HEK293 (cell line): ENCODE results near the gene TAGLN.
A peak's percentile ranks its signal among the peaks of the same experiment; 100 is the strongest.

Experiments
- CTCF ChIA-PET: fragments of 350-600 bp; formaldehyde crosslinking; extraction: SDS; loops from one replicate; lab custom pipeline; 2021; ENCODE audit warnings: antibody characterized with exemption; lab: Yijun Ruan, JAX
- POLR2A ChIA-PET: fragments of 300-600 bp; formaldehyde crosslinking; extraction: SDS; loops from one replicate; lab custom pipeline; 2020; ENCODE audit warnings: antibody characterized with exemption, inconsistent platforms; lab: Yijun Ruan, JAX
- H3K27ac ChIP-seq: fragments of 200-500 bp; sonication (Bioruptor generic); 2 replicates; pipeline ENCODE4 v1.5.1; 2014; ENCODE audit warnings: low read depth, low read length, control low read depth, inconsistent platforms; ENCODE audit errors: extremely low read depth
- H3K36me3 ChIP-seq, 2 experiments: fragments of 200-500 bp in 1 of 2; sonication (Bioruptor generic) in 1 of 2; 1 replicate in 1 of 2; 2 replicates in 1 of 2; pipeline ENCODE4 v1.5.1; 2014 to 2017; ENCODE audit warnings: inconsistent platforms in 2 of 2, low read length in 2 of 2; ENCODE audit not compliant: control insufficient read depth in 2 of 2, insufficient read depth in 1 of 2
- H3K4me1 ChIP-seq: fragments of 200-500 bp; sonication (Bioruptor generic); 2 replicates; pipeline ENCODE4 v1.5.1; 2014; ENCODE audit warnings: mild to moderate bottlenecking, low read length, inconsistent platforms; ENCODE audit not compliant: control insufficient read depth, insufficient read depth
- H3K4me3 ChIP-seq: 2 replicates; pipeline ENCODE4 v1.5.1; 2011; ENCODE audit warnings: low read depth, mild to moderate bottlenecking, control low read depth, low read length, moderate library complexity
- H3K9me3 ChIP-seq: fragments of 200-500 bp; sonication (Bioruptor generic); 2 replicates; pipeline ENCODE4 v1.5.1; 2014; ENCODE audit warnings: low read depth, low read length, inconsistent platforms; ENCODE audit not compliant: control insufficient read depth, insufficient read depth
- GLIS1 ChIP-seq: fragments of 450-650 bp; formaldehyde crosslinking; IDR thresholded peaks from 2 replicates; pipeline ENCODE4 v1.5.1; 2016; ENCODE audit warnings: missing biosample characterization, missing genetic modification characterization
- IKZF3 ChIP-seq: fragments of 450-650 bp; IDR thresholded peaks from 2 replicates; pipeline ENCODE4 v1.5.0; 2018; ENCODE audit warnings: missing biosample characterization, mild to moderate bottlenecking, missing genetic modification characterization, moderate library complexity
- KLF16 ChIP-seq: fragments of 450-650 bp; formaldehyde crosslinking; IDR thresholded peaks from 2 replicates; pipeline ENCODE4 v1.5.1; 2017; ENCODE audit warnings: missing biosample characterization, missing genetic modification characterization
- PRDM6 ChIP-seq: fragments of 450-650 bp; formaldehyde crosslinking; IDR thresholded peaks from 2 replicates; pipeline ENCODE4 v1.5.1; 2017; ENCODE audit warnings: missing biosample characterization, missing genetic modification characterization
- SP7 ChIP-seq: fragments of 450-650 bp; formaldehyde crosslinking; IDR thresholded peaks from 2 replicates; pipeline ENCODE4 v1.5.1; 2016; ENCODE audit warnings: missing biosample characterization, missing genetic modification characterization
- TRIM28 ChIP-seq: IDR thresholded peaks from 2 replicates; pipeline ENCODE4 v1.6.1; 2011; ENCODE audit warnings: low read length, control low read depth, borderline replicate concordance
- ZIC2 ChIP-seq: fragments of 450-650 bp; formaldehyde crosslinking; IDR thresholded peaks from 2 replicates; pipeline ENCODE4 v1.5.1; 2016; ENCODE audit warnings: missing biosample characterization, missing genetic modification characterization
- ZNF19 ChIP-seq: fragments of 450-650 bp; formaldehyde crosslinking; IDR thresholded peaks from 2 replicates; pipeline ENCODE4; 2016; ENCODE audit warnings: missing biosample characterization, missing genetic modification characterization, low read depth
- ZNF341 ChIP-seq: fragments of 450-650 bp; formaldehyde crosslinking; IDR thresholded peaks from 2 replicates; pipeline ENCODE4; 2016; ENCODE audit warnings: low read depth, missing biosample characterization, missing genetic modification characterization
- ZNF350 ChIP-seq: fragments of 450-650 bp; formaldehyde crosslinking; IDR thresholded peaks from 2 replicates; pipeline ENCODE4 v1.5.0; 2017; ENCODE audit warnings: missing biosample characterization, mild to moderate bottlenecking, missing genetic modification characterization
- ZNF426 ChIP-seq: fragments of 450-650 bp; formaldehyde crosslinking; IDR thresholded peaks from 2 replicates; pipeline ENCODE4 v1.5.1; 2017; ENCODE audit warnings: missing biosample characterization, missing genetic modification characterization, mild to moderate bottlenecking, inconsistent platforms, moderate library complexity
- ZNF654 ChIP-seq: fragments of 450-650 bp; formaldehyde crosslinking; IDR thresholded peaks from 2 replicates; pipeline ENCODE4 v1.5.1; 2016; ENCODE audit warnings: low read depth, missing biosample characterization, missing genetic modification characterization
- ZNF660 ChIP-seq: fragments of 450-650 bp; IDR thresholded peaks from 2 replicates; pipeline ENCODE4 v1.5.1; 2018; ENCODE audit warnings: missing biosample characterization, mild to moderate bottlenecking, missing genetic modification characterization
- ZNF677 ChIP-seq: fragments of 450-650 bp; IDR thresholded peaks from 2 replicates; pipeline ENCODE4 v1.5.0; 2018; ENCODE audit warnings: missing biosample characterization, mild to moderate bottlenecking, missing genetic modification characterization, moderate library complexity
- ZNF704 ChIP-seq: fragments of 450-650 bp; formaldehyde crosslinking; IDR thresholded peaks from 2 replicates; pipeline ENCODE4 v1.5.1; 2016; ENCODE audit warnings: missing biosample characterization, missing genetic modification characterization
- ZXDB ChIP-seq: fragments of 450-650 bp; formaldehyde crosslinking; IDR thresholded peaks from 2 replicates; pipeline ENCODE4 v1.5.1; 2016; ENCODE audit warnings: missing biosample characterization, missing genetic modification characterization

The TAGLN gene

DNA sequence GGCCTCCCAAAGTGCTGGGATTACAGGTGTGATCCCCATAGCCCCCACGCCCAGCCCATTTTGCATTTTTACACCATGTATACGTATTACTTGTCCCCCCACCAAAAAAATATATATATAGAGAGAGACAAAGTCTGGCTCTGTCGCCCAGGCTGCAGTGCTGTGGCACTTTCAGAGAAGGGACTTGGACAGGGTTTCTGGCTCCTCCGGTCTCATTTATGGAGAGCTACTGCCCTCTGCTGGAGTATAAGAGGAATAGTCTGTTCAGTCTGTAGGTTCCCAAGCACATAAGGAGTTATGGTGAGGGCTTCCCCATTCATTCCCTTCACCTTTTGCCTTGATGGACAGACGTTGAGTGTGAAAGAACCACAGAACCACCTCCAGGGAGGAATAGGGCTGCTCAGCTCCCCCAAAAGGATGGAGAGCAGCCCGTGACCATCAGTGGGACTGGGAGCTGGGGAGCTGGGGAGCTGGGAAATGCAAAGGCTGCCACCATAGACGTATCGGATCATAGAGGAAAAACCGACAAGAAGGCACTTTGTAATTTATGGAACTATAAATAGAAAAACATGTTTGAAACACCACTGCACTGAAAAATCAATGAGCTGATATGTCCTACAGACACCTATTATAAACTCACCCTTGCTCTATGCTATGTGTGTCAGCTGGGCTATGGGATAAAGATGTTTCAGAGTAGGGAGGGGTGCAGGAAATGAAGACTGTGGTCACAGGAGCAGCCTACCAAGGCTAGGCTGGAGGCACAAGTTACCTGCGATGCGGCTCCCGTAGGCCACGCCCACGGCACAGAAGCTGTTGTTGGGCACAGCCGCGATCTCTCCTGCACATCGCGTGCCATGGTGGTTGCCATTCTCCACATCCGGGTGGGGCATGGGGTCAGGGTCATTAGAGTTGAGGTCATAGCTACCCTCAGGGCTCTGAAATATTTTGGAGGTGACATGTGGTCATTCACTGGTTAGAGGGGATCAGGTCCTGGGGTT is 27.5 kb downstream of the TAGLN start:
- H3K4me3 ChIP-seq = no peak overlapping the region
- POLR2A ChIA-PET = interaction anchor here (0.5 to 2.0 kb wide), 6 partner anchors 24 to 410 kb away, joined by 3 to 7 read pairs (median 4); partner anchors contain the start of genes PAFAH1B2 and SIDT2
- H3K36me3 ChIP-seq = peaks cover 0 to 74% of the 10 kb centered on the region in 2 experiments; a peak in 1 of 3 replicates
- CTCF ChIA-PET = interaction anchor here (0.6 to 8.1 kb wide), 37 partner anchors 8 to 733 kb away, joined by 3 to 71 read pairs (median 4); partner anchors contain the start of genes APOA5 and SIDT2
- TF ChIP-seq ZNF660 (tag by site-specific recombination) (0 out of 2 replicates have a peak, but pooled peaks have one; percentile 35), ZNF654 (tag by site-specific recombination) (peak; percentile 89), ZXDB (tag by site-specific recombination) (no peak), TRIM28 (no peak)
- H3K27ac ChIP-seq = no peak overlapping the region
- peaks cover 3% of the 10 kb centered on the region; the same call in 1 of the 2 replicates for H3K4me1 ChIP-seq
- no peaks in the 10 kb centered on the region for H3K9me3 ChIP-seq

DNA sequence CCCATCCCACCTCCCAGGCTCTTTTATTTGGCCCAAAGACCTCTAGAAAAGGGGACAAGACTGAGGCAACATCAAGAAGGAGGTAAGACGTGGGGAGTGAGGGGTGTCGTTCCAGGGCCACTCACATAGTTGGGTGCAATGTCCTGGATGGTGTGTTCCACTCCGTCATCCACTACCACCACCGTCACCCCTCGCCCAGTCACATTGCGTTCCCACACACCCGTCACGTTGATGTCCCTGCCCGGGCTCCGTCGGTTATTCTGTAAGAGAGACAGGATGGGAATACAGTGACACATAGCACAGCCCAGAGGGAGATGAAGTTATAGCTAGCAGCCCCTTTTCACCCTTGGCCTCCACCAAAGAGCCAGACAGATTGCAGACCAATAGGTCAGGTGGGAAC is 28.9 kb downstream of the TAGLN start:
- no peak for TF ChIP-seq ZNF426 (tag by site-specific recombination)
- no peak for TF ChIP-seq KLF16 (tag by site-specific recombination)
- no peak for TF ChIP-seq ZNF660 (tag by site-specific recombination)
- peaks cover 0 to 70% of the 10 kb centered on the region in 2 experiments; a peak in 1 of 3 replicates for H3K36me3 ChIP-seq
- no peak overlapping the region for H3K4me3 ChIP-seq
- POLR2A ChIA-PET = interaction anchor here (2.0 kb wide), 1 partner anchor 84 kb away, joined by 7 read pairs; the partner anchor contains the start of gene PAFAH1B2
- no peaks in the 10 kb centered on the region for H3K4me1 ChIP-seq
- CTCF ChIA-PET = interaction anchor here (0.7 to 8.1 kb wide), 4 partner anchors 48 to 581 kb away, joined by 3 to 71 read pairs (median 4); partner anchors contain the start of gene SIDT2
- no peak overlapping the region for H3K27ac ChIP-seq
- no peaks in the 10 kb centered on the region for H3K9me3 ChIP-seq

- no peak overlapping the region for H3K4me3 ChIP-seq
- no peaks in the 10 kb centered on the region for H3K4me1 ChIP-seq
- peaks cover 0 to 59% of the 10 kb centered on the region in 2 experiments; a peak in 1 of 3 replicates for H3K36me3 ChIP-seq
- no peaks in the 10 kb centered on the region for H3K9me3 ChIP-seq
- ChIA-PET POLR2A (interaction anchor here (0.5 to 1.0 kb wide), 2 partner anchors 85 to 102 kb away, joined by 3 to 5 read pairs; partner anchors contain the start of gene PAFAH1B2), CTCF (interaction anchor here (1.3 to 8.1 kb wide), 3 partner anchors 7 to 497 kb away, joined by 5 to 71 read pairs (median 11); partner anchors contain the start of gene SIDT2)
- no peak overlapping the region for H3K27ac ChIP-seq
- TF ChIP-seq ZNF704 (tag by site-specific recombination) (no peak), IKZF3 (tag by site-specific recombination) (no peak), ZNF19 (tag by site-specific recombination) (no peak), PRDM6 (tag by site-specific recombination) (no peak)
- TF ChIP-seq, all 188 proteins: peak for 0
Measured at GRCh38 chr11:117229411-117229810, 30.2 kb downstream of the TAGLN start.

- POLR2A ChIA-PET = interaction anchor here (0.5 kb wide), 1 partner anchor 102 kb away, joined by 3 read pairs; no protein-coding TSS in a partner anchor
- H3K27ac ChIP-seq = no peak overlapping the region
- H3K4me1 ChIP-seq = no peaks in the 10 kb centered on the region
- no peaks in the 10 kb centered on the region for H3K9me3 ChIP-seq
- TF ChIP-seq ZNF341 (tag by site-specific recombination) (no peak), ZNF677 (tag by site-specific recombination) (no peak), SP7 (tag by site-specific recombination) (no peak), IKZF3 (tag by site-specific recombination) (no peak), ZNF350 (tag by site-specific recombination) (no peak), ZIC2 (tag by site-specific recombination) (peak; percentile 41), GLIS1 (tag by site-specific recombination) (peak; percentile 18; the same call in 1 of the 2 replicates)
- TF ChIP-seq, all 188 proteins: peak for 2
- no peak overlapping the region for H3K4me3 ChIP-seq
- CTCF ChIA-PET = interaction anchor here (0.6 to 8.1 kb wide), 5 partner anchors 8 to 497 kb away, joined by 3 to 71 read pairs (median 5); partner anchors contain the start of gene SIDT2
- peaks cover 0 to 56% of the 10 kb centered on the region in 2 experiments; a peak in 1 of 3 replicates for H3K36me3 ChIP-seq
Measured at GRCh38 chr11:117229931-117230285, 30.7 kb downstream of the TAGLN start.
